ENCODE results near the gene C12orf42. TPM values are rescaled to one million over a fixed set of nuclear protein-coding genes. Genes with fewer than 3 reads are reported as not detected.

The C12orf42 gene
- total RNA-seq, 1 experiment from 2014 or later: not detected

GRCh38 chr12:103540319-103540718 is 44.6 kb upstream of the C12orf42 start:
- Histone ChIP-seq H3K4me1 (ENCODE audit: control insufficient read depth in 1 of 2, insufficient read depth in 2 of 2, low read length in 2 of 2) (no peaks in the 10 kb centered on the region), H3K79me2 (ENCODE audit: insufficient read depth, low read length) (no peaks in the 10 kb centered on the region), H3K9ac (ENCODE audit: low read length) (no peak overlapping the region), H3K27me3 (ENCODE audit: insufficient read depth, low read length) (no peaks in the 10 kb centered on the region), H3K4me3 (replicated peaks in 1 of 2; ENCODE audit: low read depth in 1 of 2, low read length in 2 of 2) (no peak overlapping the region), H4K20me1 (ENCODE audit: insufficient read depth) (no peaks in the 10 kb centered on the region), H3K36me3 (ENCODE audit: control insufficient read depth in 1 of 2, insufficient read depth in 2 of 2, low read length in 2 of 2) (no peaks in the 10 kb centered on the region), H3K9me2 (ENCODE audit: insufficient read depth) (no peaks in the 10 kb centered on the region), H3K4me2 (ENCODE audit: low read length) (no peak overlapping the region), H2AFZ (ENCODE audit: low read depth, low read length, poor library complexity, severe bottlenecking) (no peak overlapping the region), H3K27ac (ENCODE audit: low read depth, low read length) (no peak overlapping the region), H3K9me3 (ENCODE audit: control insufficient read depth in 1 of 2, insufficient read depth in 1 of 2, low read depth in 1 of 2, low read length in 2 of 2) (no peaks in the 10 kb centered on the region)
- no TSS peak for BruUV-seq (replicated peaks)
- intact Hi-C loops (cut with micrococcal nuclease): no loop called here
- DNase-seq (ENCODE audit: low read depth, low spot score): no peak
- CTCF ChIA-PET: interaction anchor here (1.4 kb wide), 1 partner anchor 10 kb away, joined by 3 read pairs; no protein-coding TSS in a partner anchor
- no peak for TF ChIP-seq SP1 (IDR thresholded peaks at IDR 0.05; ENCODE audit: low read depth)
- RAD21 ChIA-PET (ENCODE audit: low non-redundant PET in 1 of 2, low total read pairs in 2 of 2, uncharacterized antibody in 2 of 2, unreplicated experiment in 2 of 2): interaction anchor here in 1 of 2 experiments (0.5 kb wide), 1 partner anchor 331 kb away, joined by 4 read pairs; no protein-coding TSS in a partner anchor
- ATAC-seq: no peak
- POLR2A ChIA-PET: no interaction called here

GRCh38 chr12:103538397-103538796 is 42.6 kb upstream of the C12orf42 start:
- Histone ChIP-seq H3K4me2 (ENCODE audit: low read length) (no peak overlapping the region), H3K79me2 (ENCODE audit: insufficient read depth, low read length) (no peaks in the 10 kb centered on the region), H3K9me2 (ENCODE audit: insufficient read depth) (no peaks in the 10 kb centered on the region), H3K4me3 (replicated peaks in 1 of 2; ENCODE audit: low read depth in 1 of 2, low read length in 2 of 2) (no peak overlapping the region), H3K4me1 (ENCODE audit: control insufficient read depth in 1 of 2, insufficient read depth in 2 of 2, low read length in 2 of 2) (no peaks in the 10 kb centered on the region), H3K9ac (ENCODE audit: low read length) (no peak overlapping the region), H3K9me3 (ENCODE audit: control insufficient read depth in 1 of 2, insufficient read depth in 1 of 2, low read depth in 1 of 2, low read length in 2 of 2) (no peaks in the 10 kb centered on the region), H3K36me3 (ENCODE audit: control insufficient read depth in 1 of 2, insufficient read depth in 2 of 2, low read length in 2 of 2) (no peaks in the 10 kb centered on the region), H3K27ac (ENCODE audit: low read depth, low read length) (no peak overlapping the region), H4K20me1 (ENCODE audit: insufficient read depth) (no peaks in the 10 kb centered on the region), H2AFZ (ENCODE audit: low read depth, low read length, poor library complexity, severe bottlenecking) (no peak overlapping the region), H3K27me3 (ENCODE audit: insufficient read depth, low read length) (no peaks in the 10 kb centered on the region)
- no peak for ATAC-seq
- ChIA-PET POLR2A (no interaction called here), CTCF (no interaction called here), RAD21 (ENCODE audit: low non-redundant PET in 1 of 2, low total read pairs in 2 of 2, uncharacterized antibody in 2 of 2, unreplicated experiment in 2 of 2) (no interaction called here)
- intact Hi-C loops (cut with micrococcal nuclease): no loop called here
- no peak for DNase-seq (ENCODE audit: low read depth, low spot score)
- TF ChIP-seq MAX (IDR thresholded peaks at IDR 0.05) (no peak), ZFX (IDR thresholded peaks at IDR 0.05) (no peak), REST (IDR thresholded peaks at IDR 0.05; ENCODE audit: low read depth) (no peak), RAD21 (IDR thresholded peaks at IDR 0.05; ENCODE audit: low read depth) (no peak), CBX3 (IDR thresholded peaks at IDR 0.05; ENCODE audit: low read depth) (no peak), SP1 (IDR thresholded peaks at IDR 0.05; ENCODE audit: low read depth) (no peak), TCF7L2 (IDR thresholded peaks at IDR 0.05; ENCODE audit: borderline replicate concordance, extremely low read depth, insufficient read depth, insufficient read length) (no peak), CTCF (IDR thresholded peaks at IDR 0.05 in 2 of 3, conservative IDR thresholded peaks at IDR 0.05 in 1 of 3; ENCODE audit: borderline replicate concordance in 1 of 3, insufficient read depth in 1 of 3, low read depth in 2 of 3, low read length in 2 of 3) (no peak), CEBPB (IDR thresholded peaks at IDR 0.05; ENCODE audit: low read depth) (no peak)
- BruUV-seq (replicated peaks): no TSS peak

All from HCT116 (cell line).